Right cardiac atrium (tissue), 5 donors: Measurements from ENCODE around the gene GAS6. TPM values are rescaled to one million over a fixed set of nuclear protein-coding genes. Genes with fewer than 3 reads are reported as not detected.
"Not testable (repeated sequence)": the region's sequence is repeated elsewhere in the genome, so short reads cannot be mapped to it uniquely, and the experiment has no call there.

Experiments used
- ATAC-seq, 2 donors: fragments of 200-7000 bp; cut with Tn5 transposase; one replicate each; pipeline versions ENCODE4 v1.8.0 to v1.9.1; 2020; ENCODE audit warnings: moderate library complexity in 2 of 2, mild to moderate bottlenecking in 1 of 2
- DNase-seq, 3 donors: peaks; one replicate each; pipeline ENCODE4 v3.0.0-alpha.2; 2020
- H3K27ac ChIP-seq: one replicate; pipeline ENCODE4 v1.5.1; 2013; ENCODE audit warnings: mild to moderate bottlenecking, low read length, control low read depth, moderate library complexity
- H3K27me3 ChIP-seq: one replicate; pipeline ENCODE4 v1.6.1; 2013; ENCODE audit not compliant: control insufficient read depth, insufficient read depth
- H3K4me1 ChIP-seq: one replicate; pipeline ENCODE4 v1.6.1; 2013; ENCODE audit warnings: low read length; ENCODE audit not compliant: control insufficient read depth, insufficient read depth
- H3K4me3 ChIP-seq: one replicate; pipeline ENCODE4 v1.5.1; 2013; ENCODE audit warnings: low read length, control low read depth
- H3K9me3 ChIP-seq: one replicate; pipeline ENCODE4 v1.6.1; 2013; ENCODE audit warnings: low read length; ENCODE audit not compliant: control insufficient read depth
- WGBS: extraction: QIAGEN DNeasy Blood & Tissue Kit; methylation state at CpG from one replicate; pipeline ENCODE4 v1.1.7; 2013; 5-methylcytosine and 5-hydroxymethylcytosine counted together
- intact Hi-C, 4 donors: fragments of 100-400 bp; cut with DNase I; formaldehyde crosslinking; loops; one replicate each; pipeline versions ENCODE4 v1.11.0 to v1.14.0; 2022 to 2023
- polyA plus RNA-seq: library from polyadenylated mRNA; stranded (reverse); fragments of 200-250 nt; gene quantifications from one replicate; pipeline ENCODE4 v1.2.3, GENCODE V29; 2013
- total RNA-seq, 4 donors: library from RNA; stranded (reverse); fragmentation: NEBNext Ultra II Directional; extraction: Animal tissue kit (Norgen Biotek cat#: 25700); gene quantifications; one replicate each; pipeline ENCODE4 v1.2.1, GENCODE V29; 2021
- donor health status: healthy with polysubstance abuse.
- donor health status: DM: no; HTN: yes; CAD: no.
- donor health status: DM: no; HTN: no; CAD: no.
- donor health status: DM: no; HTN: yes; CAD: no; lungs with severe emphysema.
- donor health status: DM: yes; HTN: yes; CAD: no.

The GAS6 gene
- total and polyA plus RNA-seq, 5 donors, result 197 to 273 (median 205) TPM

- WGBS, result 91% methylated on average over 34 of the region's 34 CpGs
- H3K27me3 ChIP-seq, result no peaks in the 10 kb centered on the region
- no peak overlapping the region for H3K4me3 ChIP-seq
- peaks cover 2% of the 10 kb centered on the region for H3K4me1 ChIP-seq
- no peaks in the 10 kb centered on the region for H3K9me3 ChIP-seq
- DNase-seq, result no peak
- H3K27ac ChIP-seq, result no peak overlapping the region
- intact Hi-C loops, result no loop called here
- ATAC-seq, result no peak
These were observed 59.7 kb downstream of the GAS6 start for GRCh38 chr13:113804017-113804702.

DNA sequence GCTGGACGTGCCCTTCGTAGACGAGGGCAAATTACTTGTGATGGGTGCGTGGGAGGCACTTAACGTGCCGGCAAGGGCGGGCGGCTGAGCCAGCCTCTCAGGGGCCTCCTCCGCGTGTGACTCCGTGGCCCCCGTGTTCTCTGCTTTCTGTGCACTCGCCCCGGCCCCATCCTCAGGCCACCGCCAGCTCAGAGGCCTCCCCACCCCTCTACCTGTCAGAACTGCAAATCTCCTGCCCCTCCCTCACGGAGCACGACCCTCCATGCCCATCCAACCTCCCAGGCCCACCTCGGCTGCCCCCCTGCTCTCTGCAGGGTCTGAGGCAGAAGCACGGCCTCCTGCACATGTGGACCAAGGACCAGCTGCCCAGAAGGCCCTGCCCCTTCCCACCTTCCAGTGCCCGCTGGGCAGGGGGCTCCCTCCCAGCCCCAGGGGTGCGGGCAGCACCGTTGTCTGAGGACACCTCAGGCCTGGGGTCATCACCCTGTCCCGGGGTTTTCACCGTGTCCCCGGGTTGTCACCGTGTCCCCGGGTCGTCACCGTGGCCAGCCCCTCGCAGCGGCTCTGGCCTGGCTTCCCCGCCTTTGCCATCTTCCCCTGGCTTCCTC is 60.4 kb downstream of the GAS6 start:
- WGBS, result 84% methylated on average over 32 of the region's 32 CpGs
- no peak overlapping the region for H3K27ac ChIP-seq

GRCh38 chr13:113802761-113803160 is 61.1 kb downstream of the GAS6 start:
- ATAC-seq, result no peak

More for the DNA sequence above, 60.4 kb downstream of the GAS6 start:
- ATAC-seq (no peak), DNase-seq (peak in 1 of 3 donors; percentile 44)
- Histone ChIP-seq H3K27me3 (no peaks in the 10 kb centered on the region), H3K9me3 (no peaks in the 10 kb centered on the region), H3K4me3 (no peak overlapping the region), H3K4me1 (peaks cover 2% of the 10 kb centered on the region)
- intact Hi-C loops, result no loop called here

DNA sequence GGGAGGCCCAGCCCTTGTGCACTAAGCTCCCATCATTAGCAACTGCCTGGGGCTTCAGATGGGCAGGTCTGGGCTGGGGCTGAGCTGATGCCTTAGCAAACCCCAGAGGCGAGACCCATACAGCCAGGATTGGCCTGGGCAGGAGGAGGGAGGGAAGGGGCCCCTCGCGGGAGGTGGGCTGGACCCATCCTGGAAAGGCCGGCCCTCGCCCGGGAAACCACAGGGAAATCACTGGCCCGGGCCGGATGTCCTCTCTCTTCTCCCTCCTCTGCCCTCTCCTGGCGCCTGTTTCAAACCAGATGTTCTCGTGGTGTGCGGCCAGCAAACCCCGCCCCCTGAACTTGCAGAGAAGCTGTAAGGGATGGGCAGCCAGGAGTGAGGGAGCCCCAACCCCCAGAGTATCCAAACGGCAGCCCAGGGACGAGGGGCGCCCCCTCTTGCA is 61.8 kb downstream of the GAS6 start:
- peaks cover 2% of the 10 kb centered on the region for H3K4me1 ChIP-seq
- 16% methylated on average over 15 of the region's 15 CpGs for WGBS
- no peak overlapping the region for H3K4me3 ChIP-seq
- no peaks in the 10 kb centered on the region for H3K27me3 ChIP-seq
- no peak overlapping the region for H3K27ac ChIP-seq
- H3K9me3 ChIP-seq, result no peaks in the 10 kb centered on the region
- peak; percentile 66 to 74 for ATAC-seq
- intact Hi-C loops, result no loop called here
- peak; percentile 73 to 89 (median 86) for DNase-seq

More at GRCh38 chr13:113802761-113803160, 61.1 kb downstream of the GAS6 start:
- 66% methylated on average over 25 of the region's 25 CpGs for WGBS
- intact Hi-C loops, result no loop called here
- no peaks in the 10 kb centered on the region for H3K9me3 ChIP-seq
- H3K4me3 ChIP-seq, result no peak overlapping the region
- peaks cover 2% of the 10 kb centered on the region for H3K4me1 ChIP-seq
- no peaks in the 10 kb centered on the region for H3K27me3 ChIP-seq
- DNase-seq, result peak in 1 of 3 donors; percentile 49
- no peak overlapping the region for H3K27ac ChIP-seq

GRCh38 chr13:113801289-113801961 is 62.5 kb downstream of the GAS6 start:
- DNase-seq (peak in 1 of 3 donors; percentile 49), ATAC-seq (no peak)
- H3K9me3 ChIP-seq, result no peaks in the 10 kb centered on the region
- no peak overlapping the region for H3K27ac ChIP-seq
- no peaks in the 10 kb centered on the region for H3K27me3 ChIP-seq
- H3K4me1 ChIP-seq, result peaks cover 2% of the 10 kb centered on the region
- no peak overlapping the region for H3K4me3 ChIP-seq
- intact Hi-C loops, result no loop called here
- 89% methylated on average over 33 of the region's 33 CpGs for WGBS

DNA sequence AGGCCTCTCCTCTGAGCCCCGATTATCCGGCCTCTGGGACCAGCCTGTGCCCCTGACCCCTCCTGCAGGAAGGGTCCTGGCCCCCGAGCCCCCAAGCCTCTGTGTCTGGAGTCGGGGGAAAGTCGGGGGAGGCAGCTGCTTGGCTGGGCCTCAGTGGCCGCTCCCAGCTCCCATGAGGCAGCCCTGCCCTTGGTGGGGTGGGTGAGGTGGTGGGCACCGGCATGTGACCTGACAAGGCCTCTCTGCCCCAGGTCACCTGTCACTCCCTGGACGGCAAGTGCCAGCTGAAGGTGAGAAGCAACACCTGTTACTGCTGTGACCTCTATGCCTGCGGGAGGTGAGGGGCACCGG is 63.3 kb downstream of the GAS6 start:
- DNase-seq, result peak in 1 of 3 donors; percentile 34
- ATAC-seq, result no peak
- no peak overlapping the region for H3K4me3 ChIP-seq
- H3K4me1 ChIP-seq, result peaks cover 2% of the 10 kb centered on the region
- H3K9me3 ChIP-seq, result no peaks in the 10 kb centered on the region
- 87% methylated on average over 10 of the region's 10 CpGs for WGBS
- no peak overlapping the region for H3K27ac ChIP-seq
- H3K27me3 ChIP-seq, result no peaks in the 10 kb centered on the region
- intact Hi-C loops, result no loop called here

DNA sequence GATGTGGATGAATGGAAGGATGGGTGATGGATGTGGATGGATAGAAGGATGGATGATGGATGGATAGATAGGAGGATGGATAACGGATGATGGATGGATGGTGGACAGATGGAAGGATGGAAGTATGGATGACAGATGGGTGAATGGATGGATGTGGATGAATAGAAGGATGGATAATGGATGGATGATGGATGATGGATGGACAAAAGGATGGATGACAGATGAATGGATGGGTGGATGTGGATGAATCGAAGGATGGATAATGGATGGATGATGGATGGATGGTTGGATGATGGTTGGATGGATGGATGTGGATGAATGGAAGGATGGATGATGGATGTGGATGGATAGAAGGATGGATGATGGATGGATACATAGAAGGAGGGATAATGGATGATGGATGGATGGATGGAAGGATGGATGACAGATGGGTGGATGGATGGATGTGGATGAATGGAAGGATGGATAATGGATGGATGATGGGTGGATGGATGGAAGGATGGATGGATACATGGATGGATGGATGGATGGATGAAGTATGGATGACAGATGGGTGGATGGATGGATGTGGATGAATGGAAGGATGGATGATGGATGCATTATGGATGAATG is 65.6 kb downstream of the GAS6 start:
- no peaks in the 10 kb centered on the region for H3K9me3 ChIP-seq
- no peaks in the 10 kb centered on the region for H3K27me3 ChIP-seq
- H3K27ac ChIP-seq, result no peak overlapping the region
- 83% methylated on average over 2 of the region's 2 CpGs for WGBS
- ATAC-seq (no peak), DNase-seq (no peak)
- intact Hi-C loops, result no loop called here
- H3K4me3 ChIP-seq, result no peak overlapping the region
- peaks cover 2% of the 10 kb centered on the region for H3K4me1 ChIP-seq

- Histone ChIP-seq H3K4me3 (no peak overlapping the region), H3K9me3 (no peaks in the 10 kb centered on the region), H3K27me3 (no peaks in the 10 kb centered on the region), H3K27ac (no peak overlapping the region), H3K4me1 (no peaks in the 10 kb centered on the region)
- intact Hi-C loops, result no loop called here
- no peak for ATAC-seq
- no peak for DNase-seq
- 93% methylated on average over 30 of the region's 30 CpGs for WGBS
These were observed 66.8 kb downstream of the GAS6 start for GRCh38 chr13:113796964-113797676.

GRCh38 chr13:113796211-113796963 is 67.5 kb downstream of the GAS6 start:
- intact Hi-C loops, result no loop called here

GRCh38 chr13:113795362-113795761 is 68.5 kb downstream of the GAS6 start:
- H3K27ac ChIP-seq, intact Hi-C loops, H3K4me1 ChIP-seq, DNase-seq, ATAC-seq, H3K27me3 ChIP-seq, H3K4me3 ChIP-seq, H3K9me3 ChIP-seq: not testable (repeated sequence)
- 18% methylated on average over 1 of the region's 1 CpG for WGBS

More at GRCh38 chr13:113796211-113796963, 67.5 kb downstream of the GAS6 start:
- Histone ChIP-seq H3K27ac (no peak overlapping the region), H3K4me3 (no peak overlapping the region), H3K9me3 (no peaks in the 10 kb centered on the region), H3K4me1 (no peaks in the 10 kb centered on the region), H3K27me3 (no peaks in the 10 kb centered on the region)
- 86% methylated on average over 20 of the region's 20 CpGs for WGBS
- no peak for DNase-seq
- ATAC-seq, result no peak
